Thymus (tissue), 11 donors: ENCODE results near the gene DNAJC3. TPM values are rescaled to one million over a fixed set of nuclear protein-coding genes. Genes with fewer than 3 reads are reported as not detected.
"Not testable (repeated sequence)": the region's sequence is repeated elsewhere in the genome, so short reads cannot be mapped to it uniquely, and the experiment has no call there.

Experiments
- DNase-seq, 9 donors: peaks; one replicate each; pipeline ENCODE4 v3.0.0-alpha.2; 2013; ENCODE audit warnings: low spot score in 9 of 9, low read depth in 6 of 9, missing footprints in 1 of 9
- H3K27ac ChIP-seq, 2 donors: one replicate each; pipeline ENCODE4 v1.5.1; 2013; ENCODE audit warnings: control low read depth in 1 of 2, low read depth in 1 of 2, low read length in 1 of 2, mild to moderate bottlenecking in 1 of 2, moderate library complexity in 1 of 2
- H3K27me3 ChIP-seq, 2 donors: one replicate each; pipeline ENCODE4 v1.5.1; 2013; ENCODE audit warnings: low read length in 1 of 2; ENCODE audit not compliant: control insufficient read depth in 2 of 2, insufficient read depth in 1 of 2
- H3K36me3 ChIP-seq, 2 donors: one replicate each; pipeline ENCODE4 v1.5.1; 2013; ENCODE audit warnings: low read length in 1 of 2, mild to moderate bottlenecking in 1 of 2, moderate library complexity in 1 of 2; ENCODE audit not compliant: control insufficient read depth in 2 of 2, insufficient read depth in 2 of 2
- H3K4me1 ChIP-seq, 2 donors: one replicate each; pipeline ENCODE4 v1.5.1; 2013; ENCODE audit warnings: low read length in 2 of 2; ENCODE audit not compliant: control insufficient read depth in 2 of 2, insufficient read depth in 2 of 2
- H3K4me3 ChIP-seq, 2 donors: one replicate each; pipeline ENCODE4 v1.5.1; 2013; ENCODE audit warnings: low read length in 2 of 2, control low read depth in 1 of 2, mild to moderate bottlenecking in 1 of 2
- H3K9me3 ChIP-seq, 2 donors: one replicate each; pipeline ENCODE4 v1.5.1; 2013; ENCODE audit warnings: low read length in 1 of 2, mild to moderate bottlenecking in 1 of 2; ENCODE audit not compliant: control insufficient read depth in 2 of 2, insufficient read depth in 1 of 2
- WGBS: extraction: QIAGEN DNeasy Blood & Tissue Kit; methylation state at CpG from one replicate; pipeline ENCODE4 v1.1.7; 2013; 5-methylcytosine and 5-hydroxymethylcytosine counted together
- polyA plus RNA-seq: library from polyadenylated mRNA; stranded (reverse); fragments of 200-250 nt; gene quantifications from one replicate; pipeline ENCODE4 v1.2.3, GENCODE V29; 2013
- total RNA-seq: library from RNA; stranded (reverse); fragments of 120-200 nt; gene quantifications from one replicate; pipeline ENCODE4 v1.2.4, GENCODE V29; 2013
- donor health status: healthy.

Gene DNAJC3
- total and polyA plus RNA-seq, 2 donors: 15.3 to 16.1 TPM

DNA sequence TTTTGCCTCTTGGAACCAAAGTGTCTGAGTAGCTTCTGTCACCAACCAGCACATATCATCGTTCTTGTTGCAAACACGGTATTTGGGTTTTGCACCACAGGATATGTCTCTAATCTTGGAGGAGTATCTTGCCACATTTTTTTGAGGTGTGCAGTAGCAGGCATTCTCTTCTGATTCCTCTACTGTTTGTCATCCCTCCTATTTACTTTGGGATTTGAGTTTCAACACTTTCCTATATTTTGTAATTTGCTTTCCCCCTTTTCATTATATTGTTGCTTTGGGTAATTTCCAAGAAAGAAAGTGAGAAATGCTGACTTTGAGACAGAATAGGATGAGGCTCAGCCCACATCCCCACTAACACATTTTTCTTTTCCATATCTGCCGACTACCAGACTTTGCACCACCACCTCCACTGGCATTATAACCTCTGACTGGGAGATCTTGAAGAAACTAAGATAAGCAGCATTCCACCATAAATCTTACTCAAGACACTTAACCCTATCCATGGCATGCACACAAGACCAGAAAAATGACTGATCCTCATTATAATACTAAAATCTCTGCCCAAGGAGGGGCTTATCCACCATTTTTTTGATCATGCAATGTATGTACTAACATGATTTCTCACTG is 20.4 kb upstream of the DNAJC3 start:
- Histone ChIP-seq H3K4me1 (no peaks in the 10 kb centered on the region), H3K27me3 (no peaks in the 10 kb centered on the region), H3K36me3 (no peaks in the 10 kb centered on the region), H3K9me3 (no peaks in the 10 kb centered on the region), H3K27ac (no peak overlapping the region), H3K4me3 (no peak overlapping the region)
- DNase-seq: no peak
- WGBS: 85% methylated on average over 3 of the region's 3 CpGs

DNA sequence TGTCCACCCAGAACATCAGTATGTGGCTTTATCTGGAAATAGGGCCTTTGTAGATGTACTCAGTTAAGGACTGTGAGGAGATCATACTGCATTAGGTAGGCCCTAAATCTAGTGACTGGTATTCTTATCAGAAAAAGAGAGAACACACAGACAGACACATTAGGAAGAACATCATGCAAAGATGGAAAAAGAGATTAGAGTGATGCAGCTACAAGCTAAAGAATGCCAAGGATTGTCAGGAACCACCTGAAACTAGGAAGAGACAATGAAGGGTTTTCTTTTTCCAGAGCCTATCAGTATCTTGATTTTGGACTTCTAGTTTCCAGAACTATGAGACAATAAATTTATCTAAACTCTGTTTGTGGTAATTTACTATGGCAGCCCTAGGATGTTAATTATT is 17.4 kb upstream of the DNAJC3 start:
- Histone ChIP-seq H3K9me3 (no peaks in the 10 kb centered on the region), H3K4me3 (no peak overlapping the region), H3K27ac (no peak overlapping the region), H3K36me3 (no peaks in the 10 kb centered on the region), H3K27me3 (no peaks in the 10 kb centered on the region), H3K4me1 (no peaks in the 10 kb centered on the region)
- DNase-seq: no peak

DNA sequence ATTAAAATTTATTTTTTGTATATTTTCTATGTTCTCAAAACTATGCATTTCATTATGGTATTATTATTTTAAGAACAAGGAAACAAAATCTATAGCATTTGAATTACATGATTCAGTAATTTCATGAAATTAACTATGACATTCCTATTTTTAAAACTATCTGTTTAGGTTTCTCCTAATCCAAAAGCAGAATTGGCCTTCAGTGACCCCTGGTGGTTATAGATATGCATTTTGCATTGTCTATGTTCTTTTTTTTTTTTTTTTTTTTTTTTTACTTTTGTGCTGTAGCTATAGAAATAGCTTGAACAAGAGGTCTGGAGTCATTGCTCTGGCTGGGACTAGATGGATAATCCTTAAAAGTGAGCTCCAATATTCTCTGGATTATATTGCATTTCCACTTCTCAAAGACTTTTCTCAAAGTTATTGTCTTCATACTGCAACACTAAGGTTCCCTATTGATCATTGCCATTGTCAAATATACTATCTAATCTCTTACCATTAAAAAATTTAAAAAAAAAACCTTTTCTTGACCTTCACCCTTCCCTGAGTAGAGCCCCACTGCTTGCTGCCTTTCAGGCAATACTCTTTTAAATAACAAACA is 15.9 kb upstream of the DNAJC3 start:
- no peak overlapping the region for H3K4me3 ChIP-seq
- H3K27me3 ChIP-seq: no peaks in the 10 kb centered on the region
- H3K36me3 ChIP-seq: no peaks in the 10 kb centered on the region
- DNase-seq: peak in 1 of 9 donors; percentile 54
- H3K27ac ChIP-seq: no peak overlapping the region
- H3K4me1 ChIP-seq: no peaks in the 10 kb centered on the region
- H3K9me3 ChIP-seq: no peaks in the 10 kb centered on the region

DNA sequence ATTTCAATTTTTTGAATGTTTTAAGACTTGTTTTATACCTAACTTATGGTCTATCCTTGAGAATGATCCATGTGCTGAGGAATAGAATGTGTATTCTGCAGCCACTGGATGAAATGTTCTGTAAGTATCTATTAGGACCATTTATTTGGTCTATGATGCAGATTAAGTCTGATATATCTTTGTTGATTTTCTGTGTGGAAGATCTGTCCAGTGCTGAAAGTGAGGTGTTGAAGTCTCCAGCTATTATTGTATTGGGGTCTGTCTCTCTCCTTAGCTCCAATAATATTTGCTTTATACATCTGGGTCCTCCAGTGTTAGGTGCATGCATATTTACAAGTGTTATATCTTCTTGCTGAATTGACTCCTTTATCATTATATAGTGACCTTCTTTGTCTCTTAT is 9.7 kb upstream of the DNAJC3 start:
- H3K9me3 ChIP-seq: peaks cover 2 to 22% of the 10 kb centered on the region in 2 donors
- H3K27ac ChIP-seq, H3K27me3 ChIP-seq, H3K4me1 ChIP-seq, H3K4me3 ChIP-seq, DNase-seq, H3K36me3 ChIP-seq: not testable (repeated sequence)

DNA sequence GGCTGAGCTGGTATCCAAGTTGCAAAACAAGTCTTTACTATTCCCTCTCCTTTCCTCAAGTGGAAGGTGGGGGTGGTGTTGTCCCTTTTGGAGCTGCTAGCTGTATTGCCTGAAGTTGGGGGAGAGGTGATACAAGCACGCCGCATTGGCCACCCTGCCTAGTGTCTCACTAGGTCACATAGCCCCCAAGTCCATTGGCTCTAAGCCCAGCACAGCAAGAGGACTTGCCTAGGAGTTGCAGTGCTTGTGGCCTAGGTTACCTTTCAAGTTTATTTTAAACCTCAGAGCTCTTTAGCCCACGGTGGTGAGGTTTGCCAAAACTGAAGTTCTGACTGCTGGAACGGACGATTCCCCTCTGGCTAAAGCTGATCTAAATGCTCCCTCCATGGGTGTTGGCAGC is 5.3 kb upstream of the DNAJC3 start:
- Histone ChIP-seq H3K27me3 (no peaks in the 10 kb centered on the region), H3K27ac (no peak overlapping the region), H3K4me3 (no peak overlapping the region), H3K4me1 (no peaks in the 10 kb centered on the region), H3K9me3 (peaks cover 3 to 22% of the 10 kb centered on the region in 2 donors), H3K36me3 (no peaks in the 10 kb centered on the region)
- DNase-seq: no peak
- WGBS: 97% methylated on average over 5 of the region's 5 CpGs

DNA sequence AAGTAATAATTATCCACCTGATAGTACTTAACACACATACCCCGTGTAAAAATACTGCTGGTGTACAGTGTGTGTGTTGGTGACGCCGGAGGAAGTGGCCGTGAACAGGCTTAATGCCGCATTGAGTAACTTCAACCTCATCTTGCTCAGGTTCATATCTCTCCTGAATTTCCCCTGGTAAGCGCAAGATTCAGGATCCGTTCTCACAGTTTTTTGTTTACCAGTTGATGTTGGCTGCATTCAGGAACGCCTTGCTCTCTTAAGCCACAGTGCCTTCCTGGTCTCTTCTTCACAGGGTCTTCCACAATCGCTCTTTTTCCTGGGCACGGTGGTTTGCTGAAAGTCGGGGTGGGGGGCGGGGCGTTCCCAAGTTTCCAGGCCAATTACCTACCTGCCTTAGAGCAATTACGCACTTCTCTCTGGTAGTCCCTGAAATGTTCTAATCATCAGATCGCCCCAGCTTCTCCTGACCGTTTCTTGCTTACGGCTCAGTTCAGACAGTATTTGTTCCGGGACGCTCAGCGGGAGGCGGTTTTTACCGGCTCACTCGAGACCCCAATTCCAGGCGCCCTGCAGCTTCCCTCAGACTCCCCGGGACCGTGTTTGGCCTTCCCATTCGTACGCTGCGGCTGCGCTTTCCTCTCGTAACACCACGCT is 706 bp upstream of the DNAJC3 start:
- peak overlapping the region; percentile 78 to 84 for H3K4me3 ChIP-seq
- DNase-seq: peak in 7 of 9 donors; percentile 11 to 54 (median 30)
- H3K9me3 ChIP-seq: peaks cover 2 to 7% of the 10 kb centered on the region in 2 donors
- no peaks in the 10 kb centered on the region for H3K36me3 ChIP-seq
- peak overlapping the region; percentile 89 to 92 for H3K27ac ChIP-seq
- no peaks in the 10 kb centered on the region for H3K27me3 ChIP-seq
- peaks cover 0 to 5% of the 10 kb centered on the region in 2 donors for H3K4me1 ChIP-seq
- under 1% methylated on average over 32 of the region's 32 CpGs for WGBS

DNA sequence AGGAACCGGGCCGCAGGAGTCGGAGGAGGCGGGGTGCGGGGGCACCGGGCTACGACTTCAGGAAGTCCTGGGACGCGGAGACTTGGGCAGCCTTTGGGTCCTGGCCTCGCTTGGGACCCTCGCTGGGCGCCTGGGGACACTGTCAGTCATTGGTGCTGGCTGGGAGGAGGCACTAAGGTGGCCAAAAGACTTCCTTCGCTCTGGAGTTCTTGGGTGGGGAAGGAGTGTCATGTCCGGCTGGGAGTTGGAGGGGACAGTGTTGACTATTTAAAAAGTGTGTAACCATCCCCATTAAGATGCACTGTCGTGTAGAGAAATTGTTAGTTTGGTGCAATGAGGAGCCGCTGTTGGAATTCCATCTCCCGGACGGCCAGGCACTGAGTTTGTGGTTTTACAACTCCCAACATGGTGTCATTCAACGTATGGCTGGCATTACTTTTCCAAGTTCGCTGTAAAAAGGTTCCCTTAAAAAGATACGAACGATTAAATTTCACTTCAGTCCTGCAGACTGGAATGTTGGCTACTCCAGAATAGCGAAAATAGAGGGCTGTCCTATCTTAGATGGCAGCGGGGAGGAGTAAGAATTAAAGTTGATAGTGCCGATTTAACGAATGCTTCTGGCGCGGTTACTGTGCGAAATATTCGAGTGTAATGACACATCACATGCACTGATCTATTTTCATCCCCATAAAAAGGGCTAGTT is 776 bp downstream of the DNAJC3 start:
- peak overlapping the region; percentile 55 to 88 for H3K27ac ChIP-seq
- H3K27me3 ChIP-seq: no peaks in the 10 kb centered on the region
- DNase-seq: peak in 3 of 9 donors; percentile 3 to 39 (median 7)
- peaks cover 0 to 2% of the 10 kb centered on the region in 2 donors for H3K9me3 ChIP-seq
- H3K36me3 ChIP-seq: no peaks in the 10 kb centered on the region
- H3K4me1 ChIP-seq: peaks cover 0 to 5% of the 10 kb centered on the region in 2 donors
- WGBS: 3% methylated on average over 30 of the region's 30 CpGs
- peak overlapping the region; percentile 78 to 84 for H3K4me3 ChIP-seq

DNA sequence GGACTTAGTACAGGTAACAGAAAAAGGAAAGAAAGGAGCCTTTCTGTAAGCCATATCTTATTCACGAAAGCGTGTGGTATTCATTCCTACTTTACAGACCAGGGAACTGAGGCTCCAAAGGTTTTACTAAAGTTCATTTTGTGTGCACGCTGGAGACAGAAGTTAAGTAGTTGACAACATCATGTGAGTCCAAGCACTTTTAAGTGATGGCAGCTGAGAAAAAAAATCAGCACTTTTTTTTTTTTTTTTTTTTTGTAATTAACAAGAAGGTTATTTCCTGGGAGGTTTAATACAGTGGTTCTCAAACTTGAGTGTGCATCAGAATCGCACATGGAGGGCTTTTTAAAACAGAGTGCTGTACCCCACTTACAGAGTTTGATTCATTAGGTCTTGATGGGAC is 2.0 kb downstream of the DNAJC3 start:
- Histone ChIP-seq H3K4me1 (peaks cover 0 to 5% of the 10 kb centered on the region in 2 donors), H3K27me3 (no peaks in the 10 kb centered on the region), H3K36me3 (no peaks in the 10 kb centered on the region), H3K27ac (no peak overlapping the region), H3K9me3 (peaks cover 0 to 2% of the 10 kb centered on the region in 2 donors), H3K4me3 (no peak overlapping the region)
- WGBS: 75% methylated on average over 4 of the region's 4 CpGs
- no peak for DNase-seq

DNA sequence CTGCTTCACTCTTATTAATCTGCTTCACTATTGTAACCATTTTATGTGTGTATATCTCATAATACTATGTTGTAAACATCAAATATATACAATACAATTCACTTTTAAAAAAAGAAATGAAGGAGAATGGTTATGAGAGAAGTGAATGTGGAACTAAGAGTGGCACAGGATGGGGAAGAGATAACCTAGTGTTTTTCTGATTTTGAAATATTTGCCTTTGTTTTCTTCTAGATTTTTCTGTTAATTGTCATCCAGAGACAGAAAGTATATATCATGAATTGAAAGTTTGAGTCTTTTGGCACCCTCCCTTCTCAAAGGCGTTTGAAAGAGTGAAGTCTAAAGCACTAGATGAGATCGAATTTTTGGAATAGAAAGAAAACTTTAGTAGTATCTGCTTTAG is 2.8 kb downstream of the DNAJC3 start:
- no peak overlapping the region for H3K4me3 ChIP-seq

More for the DNA sequence above, 2.8 kb downstream of the DNAJC3 start:
- Histone ChIP-seq H3K27me3 (no peaks in the 10 kb centered on the region), H3K4me1 (peaks cover 0 to 5% of the 10 kb centered on the region in 2 donors), H3K27ac (no peak overlapping the region), H3K9me3 (peaks cover 0 to 2% of the 10 kb centered on the region in 2 donors), H3K36me3 (no peaks in the 10 kb centered on the region)
- WGBS: 85% methylated on average over 2 of the region's 2 CpGs
- DNase-seq: no peak
